PC-9 (cell line): Measurements from ENCODE around the gene MARS1. TPM values are rescaled to one million over a fixed set of nuclear protein-coding genes. Genes with fewer than 3 reads are reported as not detected.

Source experiments
- BruUV-seq: library from RNA; stranded (reverse); fragments of 400-500 nt; replicated peaks from 2 replicates; lab custom pipeline; 2021; lab: Mats Ljungman, UMichigan
- CTCF ChIA-PET: fragments of 300-600 bp; sonication (Branson Sonifier 250); formaldehyde crosslinking; loops from one replicate; lab custom pipeline; 2022; ENCODE audit warnings: antibody characterized with exemption; lab: Charles Lee
- POLR2A ChIA-PET: fragments of 300-600 bp; sonication (Branson Sonifier 250); formaldehyde crosslinking; loops from one replicate; lab custom pipeline; 2022; ENCODE audit warnings: antibody characterized with exemption; ENCODE audit not compliant: unreplicated experiment; lab: Charles Lee
- DNase-seq, 2 experiments: peaks; one replicate each; pipeline versions ENCODE4 v3.0.0 to v3.0.0-alpha.2; 2015 to 2022; ENCODE audit warnings: mixed read lengths in 1 of 2
- H2AFZ ChIP-seq: fragments of 200-600 bp; sonication (generic); 2 replicates; pipeline ENCODE4 v1.8.1; 2017; ENCODE audit warnings: antibody characterized with exemption
- H3F3A ChIP-seq: fragments of 200-600 bp; sonication (generic); 2 replicates; pipeline ENCODE4 v1.8.1; 2017; ENCODE audit warnings: antibody characterized with exemption, mild to moderate bottlenecking, low read depth; ENCODE audit not compliant: insufficient read depth
- H3K27ac ChIP-seq: fragments of 200-600 bp; sonication (generic); 2 replicates; pipeline ENCODE4 v1.6.1; 2016; ENCODE audit warnings: mixed run types
- H3K27me3 ChIP-seq: fragments of 200-600 bp; sonication (generic); 2 replicates; pipeline ENCODE4 v1.6.1; 2016; ENCODE audit warnings: low read depth, mixed run types; ENCODE audit not compliant: insufficient read depth
- H3K36me3 ChIP-seq: fragments of 200-600 bp; sonication (generic); 2 replicates; pipeline ENCODE4 v1.6.1; 2016; ENCODE audit warnings: low read depth, mixed run types
- H3K4me1 ChIP-seq: fragments of 200-600 bp; sonication (generic); replicated peaks from 2 replicates; pipeline ENCODE4 v1.6.1; 2016; ENCODE audit warnings: mixed run types; ENCODE audit not compliant: insufficient read depth
- H3K4me2 ChIP-seq: fragments of 200-600 bp; sonication (generic); 2 replicates; pipeline ENCODE4 v1.6.1; 2017; ENCODE audit warnings: mixed run types
- H3K4me3 ChIP-seq: fragments of 200-600 bp; sonication (generic); 2 replicates; pipeline ENCODE4 v1.6.1; 2016; ENCODE audit warnings: mixed run types
- H3K79me2 ChIP-seq: fragments of 200-600 bp; sonication (generic); 2 replicates; pipeline ENCODE4 v1.6.1; 2017; ENCODE audit warnings: low read depth, mixed run types
- H3K9me2 ChIP-seq: fragments of 200-600 bp; sonication (generic); 2 replicates; pipeline ENCODE4 v1.8.1; 2017; ENCODE audit warnings: mild to moderate bottlenecking; ENCODE audit not compliant: insufficient read depth
- H3K9me3 ChIP-seq: fragments of 200-600 bp; sonication (generic); 2 replicates; pipeline ENCODE4 v1.8.1; 2016; ENCODE audit warnings: low read depth; ENCODE audit not compliant: insufficient read depth
- H4K20me1 ChIP-seq: fragments of 200-600 bp; sonication (generic); 2 replicates; pipeline ENCODE4 v1.8.1; 2017; ENCODE audit not compliant: insufficient read depth
- CTCF ChIP-seq: fragments of 200-600 bp; sonication (generic); conservative IDR thresholded peaks from 2 replicates; pipeline ENCODE4 v1.6.1; 2017; ENCODE audit warnings: mixed run types, antibody characterized with exemption, mild to moderate bottlenecking, moderate library complexity
- EZH2 ChIP-seq: fragments of 200-600 bp; sonication (generic); IDR thresholded peaks from 2 replicates; pipeline ENCODE4 v1.8.0; 2017; ENCODE audit warnings: antibody characterized with exemption, low read depth
- intact Hi-C: fragments of 100-400 bp; cut with micrococcal nuclease; formaldehyde crosslinking; loops from one replicate; pipeline ENCODE4 v1.10.0; 2022; ENCODE audit not compliant: unreplicated experiment
- total RNA-seq: library from RNA; stranded (reverse); gene quantifications from 2 replicates; pipeline ENCODE4 v1.2.3, GENCODE V29; 2021

Gene MARS1
- total RNA-seq, 1 experiment from 2014 or later = 307 TPM

GRCh38 chr12:57515408-57515933, 27.6 kb downstream of the MARS1 start:
- Histone ChIP-seq H3K27me3 (no peaks in the 10 kb centered on the region), H3K4me3 (no peak overlapping the region), H2AFZ (no peak overlapping the region), H3K27ac (no peak overlapping the region), H3K9me2 (no peaks in the 10 kb centered on the region), H3K36me3 (peaks cover 78% of the 10 kb centered on the region), H3K4me1 (peaks cover 12% of the 10 kb centered on the region), H3K4me2 (no peak overlapping the region), H4K20me1 (peaks cover 87% of the 10 kb centered on the region), H3K79me2 (peaks cover 39% of the 10 kb centered on the region), H3K9me3 (no peaks in the 10 kb centered on the region), H3F3A (peaks cover 84% of the 10 kb centered on the region)
- no peak for DNase-seq
- no TSS peak for BruUV-seq
- intact Hi-C loops = no loop called here
- TF ChIP-seq CTCF = no peak
- POLR2A ChIA-PET = no interaction called here
- CTCF ChIA-PET = no interaction called here

- TF ChIP-seq EZH2 (no peak), CTCF (no peak)
- TSS peak; percentile 1 for BruUV-seq
- no peaks in the 10 kb centered on the region for H3K27me3 ChIP-seq
These were observed 28.2 kb downstream of the MARS1 start for GRCh38 chr12:57515934-57516541.

GRCh38 chr12:57516617-57517153, 28.8 kb downstream of the MARS1 start:
- peaks cover 39% of the 10 kb centered on the region for H3K79me2 ChIP-seq
- peaks cover 75% of the 10 kb centered on the region for H3K36me3 ChIP-seq
- POLR2A ChIA-PET = interaction anchor here (0.5 kb wide), 1 partner anchor 11 kb away, joined by 12 read pairs; no protein-coding TSS in a partner anchor
- H3K9me2 ChIP-seq = no peaks in the 10 kb centered on the region
- H4K20me1 ChIP-seq = peaks cover 81% of the 10 kb centered on the region
- intact Hi-C loops = no loop called here
- no TSS peak for BruUV-seq
- H3K4me3 ChIP-seq = no peak overlapping the region
- no peak for DNase-seq
- no peak for TF ChIP-seq EZH2
- TF ChIP-seq CTCF = no peak
- H3K9me3 ChIP-seq = no peaks in the 10 kb centered on the region
- H3F3A ChIP-seq = peaks cover 84% of the 10 kb centered on the region
- peak overlapping the region; percentile 28 for H3K27ac ChIP-seq
- H2AFZ ChIP-seq = no peak overlapping the region
- CTCF ChIA-PET = interaction anchor here (0.5 kb wide), 1 partner anchor 85 kb away, joined by 3 read pairs; no protein-coding TSS in a partner anchor
- H3K4me1 ChIP-seq = peaks cover 20% of the 10 kb centered on the region
- no peaks in the 10 kb centered on the region for H3K27me3 ChIP-seq
- 0 out of 2 replicates have a peak overlapping the region, but pooled peaks have one; percentile 93 for H3K4me2 ChIP-seq

More at GRCh38 chr12:57515934-57516541, 28.2 kb downstream of the MARS1 start:
- ChIA-PET POLR2A (no interaction called here), CTCF (no interaction called here)
- Histone ChIP-seq H3K79me2 (peaks cover 39% of the 10 kb centered on the region), H2AFZ (no peak overlapping the region), H3F3A (peaks cover 82% of the 10 kb centered on the region), H3K9me3 (no peaks in the 10 kb centered on the region), H3K27ac (no peak overlapping the region), H3K4me2 (no peak overlapping the region), H3K9me2 (no peaks in the 10 kb centered on the region), H3K4me1 (peaks cover 14% of the 10 kb centered on the region), H3K36me3 (peaks cover 78% of the 10 kb centered on the region), H3K4me3 (no peak overlapping the region), H4K20me1 (peaks cover 87% of the 10 kb centered on the region)
- no peak for DNase-seq
- intact Hi-C loops = no loop called here
